Left ventricle myocardium inferior (tissue), 1 donor: ENCODE measurements around the gene STAT4. TPM values are rescaled to one million over a fixed set of nuclear protein-coding genes. Genes with fewer than 3 reads are reported as not detected.
A peak's percentile ranks its signal among the peaks of the same experiment; 100 is the strongest.

Experiments
- DNase-seq: peaks from one replicate; pipeline ENCODE4 v3.0.0-alpha.2; 2020
- H3K27ac ChIP-seq: fragments of 200-600 bp; replicated peaks from 2 replicates; pipeline ENCODE4 v1.8.0; 2021
- H3K27me3 ChIP-seq: fragments of 200-600 bp; 2 replicates; pipeline ENCODE4 v1.8.0; 2021; ENCODE audit warnings: low read depth
- H3K36me3 ChIP-seq: fragments of 200-600 bp; 2 replicates; pipeline ENCODE4 v1.8.0; 2021
- H3K4me1 ChIP-seq: fragments of 200-600 bp; 2 replicates; pipeline ENCODE4 v1.8.0; 2021
- H3K4me3 ChIP-seq: fragments of 200-600 bp; 2 replicates; pipeline ENCODE4 v1.8.0; 2021; ENCODE audit warnings: mild to moderate bottlenecking, moderate library complexity
- H3K9me3 ChIP-seq: fragments of 200-600 bp; replicated peaks from 2 replicates; pipeline ENCODE4 v1.8.0; 2021
- CTCF ChIP-seq: fragments of 200-600 bp; IDR thresholded peaks from 2 replicates; pipeline ENCODE4 v1.8.0; 2021; ENCODE audit warnings: antibody characterized with exemption, mild to moderate bottlenecking, borderline replicate concordance
- intact Hi-C: fragments of 100-400 bp; cut with micrococcal nuclease; formaldehyde crosslinking; loops from one replicate; pipeline ENCODE4 v1.11.0; 2022
- total RNA-seq: library from RNA; stranded (reverse); fragmentation: NEBNext Ultra II Directional; extraction: Animal tissue kit (Norgen Biotek cat#: 25700); gene quantifications from one replicate; pipeline ENCODE4 v1.2.1, GENCODE V29; 2021
- donor health status: DM: no; HTN: yes; CAD: no; lungs with severe emphysema.

Gene STAT4
- total RNA-seq, 1 donor from 2014 or later, result 0.82 TPM

DNA sequence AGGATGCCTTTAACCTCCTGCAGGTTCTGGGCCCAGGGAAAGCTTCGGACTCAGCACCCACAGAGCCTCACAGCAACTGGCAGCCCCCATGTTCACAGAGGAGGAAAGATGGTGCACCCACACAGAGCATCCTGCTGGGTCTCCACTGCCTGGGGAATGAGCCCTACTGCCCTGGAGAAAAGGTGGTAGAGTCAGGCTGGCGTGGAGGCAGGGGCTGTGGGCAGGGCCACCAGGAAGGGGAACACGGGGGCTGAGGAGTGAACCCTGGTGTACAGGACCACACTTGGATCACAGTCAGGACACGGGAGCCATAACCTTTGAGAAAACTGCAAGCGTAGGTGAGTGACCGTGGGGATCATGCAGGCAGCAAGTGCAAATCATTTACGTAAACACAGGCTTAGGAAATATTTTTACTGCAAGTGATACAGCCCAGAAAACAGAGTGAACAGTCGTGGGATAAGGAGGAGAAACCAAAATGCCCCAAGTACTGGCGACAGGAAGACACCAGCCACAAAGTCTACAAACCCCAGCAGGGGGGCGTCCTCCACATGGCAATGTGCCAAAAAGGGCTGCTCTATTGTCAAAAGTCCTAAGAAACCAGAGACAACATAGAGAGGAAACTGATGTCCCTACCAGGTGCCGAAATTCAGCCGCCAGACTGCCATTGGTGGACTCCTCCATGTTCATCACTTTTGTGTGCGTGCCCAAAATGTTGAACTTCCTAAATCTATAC, 164.4 kb downstream of the STAT4 start:
- H3K9me3 ChIP-seq, result no peaks in the 10 kb centered on the region
- no peak overlapping the region for H3K27ac ChIP-seq
- peaks cover 20% of the 10 kb centered on the region for H3K4me1 ChIP-seq
- TF ChIP-seq CTCF, result no peak
- intact Hi-C loops, result no loop called here
- peaks cover 100% of the 10 kb centered on the region for H3K36me3 ChIP-seq
- H3K27me3 ChIP-seq, result no peaks in the 10 kb centered on the region
- no peak overlapping the region for H3K4me3 ChIP-seq
- DNase-seq, result no peak

- no peak for DNase-seq
- Histone ChIP-seq H3K36me3 (peaks cover 89% of the 10 kb centered on the region), H3K27me3 (no peaks in the 10 kb centered on the region), H3K27ac (no peak overlapping the region), H3K9me3 (no peaks in the 10 kb centered on the region), H3K4me1 (peaks cover 38% of the 10 kb centered on the region), H3K4me3 (no peak overlapping the region)
- intact Hi-C loops, result no loop called here
- TF ChIP-seq CTCF, result no peak
These were observed 166.2 kb downstream of the STAT4 start for GRCh38 chr2:190984595-190984994.

- Histone ChIP-seq H3K4me1 (peaks cover 59% of the 10 kb centered on the region), H3K27ac (no peak overlapping the region), H3K9me3 (no peaks in the 10 kb centered on the region), H3K27me3 (no peaks in the 10 kb centered on the region), H3K36me3 (peaks cover 89% of the 10 kb centered on the region), H3K4me3 (no peak overlapping the region)
- no peak for TF ChIP-seq CTCF
- no peak for DNase-seq
- intact Hi-C loops, result no loop called here
These were observed 168.3 kb downstream of the STAT4 start for GRCh38 chr2:190982262-190983034.

GRCh38 chr2:190981733-190982132, 169.1 kb downstream of the STAT4 start:
- no peak for TF ChIP-seq CTCF
- peaks cover 89% of the 10 kb centered on the region for H3K36me3 ChIP-seq
- H3K9me3 ChIP-seq, result no peaks in the 10 kb centered on the region
- no peak for DNase-seq
- peaks cover 59% of the 10 kb centered on the region for H3K4me1 ChIP-seq
- intact Hi-C loops, result no loop called here
- no peak overlapping the region for H3K4me3 ChIP-seq
- no peaks in the 10 kb centered on the region for H3K27me3 ChIP-seq
- H3K27ac ChIP-seq, result no peak overlapping the region

DNA sequence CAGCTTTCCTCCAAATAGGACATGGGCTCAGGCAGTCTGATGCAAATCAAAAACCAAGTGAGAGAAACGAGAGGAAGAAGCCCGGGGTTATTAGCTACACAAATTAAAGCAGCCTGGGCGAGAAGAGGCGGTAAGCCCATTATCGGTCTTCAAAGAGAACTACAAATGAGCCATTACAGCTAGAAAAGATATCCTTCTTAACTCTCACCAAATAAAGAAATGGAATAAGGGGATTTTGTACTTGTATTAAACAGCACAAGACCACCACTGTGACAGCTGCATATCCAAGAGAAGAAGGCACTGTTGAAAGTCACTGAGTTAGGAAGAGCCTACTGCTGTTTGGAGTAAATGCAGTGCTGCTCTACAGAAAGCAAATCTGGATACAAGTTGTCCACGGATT, 169.5 kb downstream of the STAT4 start:
- Histone ChIP-seq H3K4me1 (peaks cover 58% of the 10 kb centered on the region), H3K36me3 (peaks cover 89% of the 10 kb centered on the region), H3K27me3 (no peaks in the 10 kb centered on the region), H3K4me3 (no peak overlapping the region), H3K27ac (peak overlapping the region; percentile 91), H3K9me3 (no peaks in the 10 kb centered on the region)
- DNase-seq, result no peak
- no peak for TF ChIP-seq CTCF
- intact Hi-C loops, result no loop called here
